Iris pigment epithelial cell (primary cell): Measurements from ENCODE around the gene TNNI3K.
A peak's percentile ranks its signal among the peaks of the same experiment; 100 is the strongest.

Experiments used
- DNase-seq: peaks from one replicate; pipeline ENCODE4 v3.0.0-alpha.2; 2011; ENCODE audit warnings: low read depth

The TNNI3K gene

GRCh38 chr1:74392186-74392585, 157.0 kb downstream of the TNNI3K start:
- DNase-seq, result no peak

- DNase-seq, result no peak
Measured at GRCh38 chr1:74392840-74393239, 157.7 kb downstream of the TNNI3K start.

GRCh38 chr1:74395571-74395970, 160.4 kb downstream of the TNNI3K start:
- DNase-seq, result no peak

- no peak for DNase-seq
Measured at GRCh38 chr1:74396462-74396861, 161.3 kb downstream of the TNNI3K start.

- DNase-seq, result no peak
Measured at GRCh38 chr1:74396933-74397332, 161.7 kb downstream of the TNNI3K start.

- DNase-seq, result no peak
Measured at GRCh38 chr1:74399249-74399648, 164.1 kb downstream of the TNNI3K start.

- DNase-seq, result no peak
Measured at GRCh38 chr1:74402873-74403272, 167.7 kb downstream of the TNNI3K start.

- DNase-seq, result no peak
Measured at GRCh38 chr1:74403606-74404005, 168.4 kb downstream of the TNNI3K start.

- no peak for DNase-seq
Measured at GRCh38 chr1:74406759-74407158, 171.6 kb downstream of the TNNI3K start.

GRCh38 chr1:74407902-74408301, 172.7 kb downstream of the TNNI3K start:
- DNase-seq, result no peak

GRCh38 chr1:74412244-74412643, 177.1 kb downstream of the TNNI3K start:
- DNase-seq, result no peak

GRCh38 chr1:74415935-74416334, 180.7 kb downstream of the TNNI3K start:
- no peak for DNase-seq

GRCh38 chr1:74419611-74420010, 184.4 kb downstream of the TNNI3K start:
- DNase-seq, result no peak

GRCh38 chr1:74420467-74420866, 185.3 kb downstream of the TNNI3K start:
- DNase-seq, result no peak

- DNase-seq, result no peak
Measured at GRCh38 chr1:74422421-74423292, 187.5 kb downstream of the TNNI3K start.

GRCh38 chr1:74423471-74423870, 188.3 kb downstream of the TNNI3K start:
- DNase-seq, result no peak

GRCh38 chr1:74425676-74426075, 190.5 kb downstream of the TNNI3K start:
- DNase-seq, result no peak

GRCh38 chr1:74426208-74426937, 191.2 kb downstream of the TNNI3K start:
- DNase-seq, result no peak

GRCh38 chr1:74427681-74428080, 192.5 kb downstream of the TNNI3K start:
- peak; percentile 14 for DNase-seq

- DNase-seq, result no peak
Measured at GRCh38 chr1:74429580-74429979, 194.4 kb downstream of the TNNI3K start.

GRCh38 chr1:74430342-74430934, 195.3 kb downstream of the TNNI3K start:
- no peak for DNase-seq

GRCh38 chr1:74431531-74431930, 196.3 kb downstream of the TNNI3K start:
- no peak for DNase-seq

GRCh38 chr1:74432325-74432724, 197.1 kb downstream of the TNNI3K start:
- DNase-seq, result no peak
